MM.1S (cell line): ENCODE measurements around the gene ADD1.

Experiments used
- CTCF ChIP-seq: fragments of 300-600 bp; sonication (generic); IDR thresholded peaks from 2 replicates; pipeline ENCODE4 v1.5.1; 2016; ENCODE audit warnings: antibody characterized with exemption, low read length, mixed read lengths
- EZH2 ChIP-seq: fragments of 300-600 bp; sonication (generic); optimal IDR thresholded peaks from 2 replicates; pipeline ENCODE3; 2017; ENCODE audit warnings: low read depth, mild to moderate bottlenecking, antibody characterized with exemption, low read length, mixed read lengths

- TF ChIP-seq CTCF (no peak), EZH2 (no peak)
These were observed 5.9 kb downstream of the ADD1 start for GRCh38 chr4:2849267-2850152.
